ENCODE measurements around the gene METTL5.

Gene METTL5

DNA sequence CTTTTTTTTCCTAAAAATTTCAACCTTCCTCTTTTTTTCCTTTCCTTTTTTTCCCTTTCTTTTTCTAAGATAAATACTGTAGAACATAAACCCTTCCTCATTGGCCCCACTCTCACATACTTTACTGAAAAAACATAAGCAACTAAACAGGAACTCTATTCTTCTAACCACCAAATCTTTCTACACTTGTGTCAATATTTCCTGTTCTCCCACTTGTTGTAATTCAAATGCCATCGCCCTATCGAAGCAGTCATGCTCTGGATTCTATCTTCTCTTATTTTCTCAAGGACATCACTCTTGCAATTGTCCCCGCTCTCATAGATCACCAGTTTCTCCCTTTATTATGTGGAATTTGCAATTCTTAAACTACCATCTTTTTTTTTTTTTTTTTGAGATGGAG, 46.3 kb downstream of the METTL5 start:
- no peak for DNase-seq

DNA sequence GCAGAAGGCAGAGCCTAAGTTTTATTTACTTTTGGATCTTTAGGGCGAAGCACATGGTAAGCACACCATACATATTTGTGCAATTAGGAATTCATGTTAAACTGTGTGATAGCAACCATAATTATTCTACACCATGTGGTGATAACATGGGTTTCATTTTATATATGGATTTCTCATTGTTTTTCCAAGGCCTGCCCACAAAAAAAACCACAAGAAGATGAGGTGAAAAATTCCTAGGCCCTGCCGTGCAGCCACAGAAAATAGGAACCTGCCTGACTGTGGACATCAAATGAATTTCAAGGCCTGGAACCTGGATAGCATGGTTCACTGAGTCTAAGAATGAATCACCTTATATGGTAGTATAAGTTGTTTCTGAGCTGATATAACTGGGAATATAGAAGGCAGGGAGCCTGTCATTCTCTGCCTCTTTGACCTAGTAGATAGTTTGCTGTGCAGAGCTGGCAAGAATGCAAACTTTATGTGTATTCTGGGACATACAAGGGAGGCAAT, 48.4 kb downstream of the METTL5 start:
- no peak for DNase-seq

DNA sequence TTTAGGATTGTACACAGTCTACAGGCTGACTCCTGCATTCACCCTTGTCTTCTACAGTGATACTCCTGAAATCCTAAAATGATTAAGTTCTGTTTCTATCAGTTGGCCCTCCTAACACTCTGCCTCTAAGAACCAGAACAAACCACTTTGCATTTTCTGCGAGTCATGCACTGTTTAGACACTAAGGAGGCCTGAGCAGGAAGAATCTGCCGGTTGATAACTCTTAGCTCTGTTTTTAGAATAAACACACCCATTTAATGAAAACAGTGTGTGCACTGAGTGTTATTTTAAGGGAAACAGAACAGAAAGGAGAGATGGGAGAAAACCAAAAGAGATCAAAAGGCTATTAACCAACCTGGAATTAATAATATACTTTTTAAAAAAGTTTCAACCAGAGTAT, 48.9 kb downstream of the METTL5 start:
- no peak for DNase-seq

DNA sequence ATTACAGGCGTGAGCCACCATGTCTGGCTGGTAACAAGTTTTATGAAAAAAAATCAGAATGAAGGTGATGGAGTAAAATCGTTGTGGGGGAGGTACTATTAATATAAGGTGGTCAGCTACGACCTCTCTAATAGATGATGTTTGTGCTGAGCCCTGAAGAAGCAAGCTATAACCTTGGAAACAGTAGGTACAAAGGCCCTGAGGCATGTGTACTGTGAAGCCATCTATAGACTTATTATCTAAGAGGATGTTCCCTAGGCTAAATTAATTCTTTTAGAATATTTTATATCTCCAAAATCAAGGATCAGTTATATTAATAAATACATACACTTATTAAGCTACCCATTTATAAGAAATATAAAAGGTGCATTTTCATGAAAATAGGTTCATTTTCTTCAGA, 49.4 kb downstream of the METTL5 start:
- no peak for DNase-seq

DNA sequence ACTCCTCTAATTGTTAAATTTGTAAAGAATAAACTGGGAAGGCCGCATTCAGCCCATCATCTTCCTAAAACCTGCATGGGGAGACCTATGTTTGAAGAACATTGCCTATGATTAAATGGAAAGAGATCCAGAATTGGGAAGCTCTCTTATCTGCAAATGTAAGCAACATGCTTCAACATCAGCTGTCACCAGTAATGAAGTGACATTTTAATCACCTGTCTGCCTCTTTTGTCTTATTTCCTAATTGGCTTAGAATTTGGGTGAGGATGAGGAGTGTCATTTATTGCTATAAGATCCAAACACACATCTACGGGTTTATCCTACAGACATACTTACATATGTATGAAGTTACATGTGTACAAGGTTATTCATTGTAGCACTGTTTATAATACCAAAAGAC, 52.1 kb downstream of the METTL5 start:
- no peak for DNase-seq

DNA sequence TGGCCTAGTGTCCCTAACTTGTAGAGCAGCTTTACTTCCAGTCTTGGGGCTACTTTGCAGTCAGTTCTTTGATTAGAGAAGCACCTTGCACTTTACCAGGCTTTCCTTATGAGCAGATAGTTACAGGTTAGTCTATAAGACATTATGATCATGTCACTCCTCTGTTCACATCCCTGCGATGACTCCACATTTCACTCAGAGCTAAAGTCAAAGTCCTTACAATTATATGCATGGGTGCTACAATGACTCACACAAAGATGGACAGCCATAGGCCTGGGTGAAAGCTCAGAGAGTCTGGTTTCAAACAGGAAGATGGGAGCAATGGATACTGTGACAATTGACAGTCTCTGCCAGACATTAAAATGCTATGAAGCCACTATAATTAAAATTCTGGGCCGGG, 53.1 kb downstream of the METTL5 start:
- DNase-seq = no peak

DNA sequence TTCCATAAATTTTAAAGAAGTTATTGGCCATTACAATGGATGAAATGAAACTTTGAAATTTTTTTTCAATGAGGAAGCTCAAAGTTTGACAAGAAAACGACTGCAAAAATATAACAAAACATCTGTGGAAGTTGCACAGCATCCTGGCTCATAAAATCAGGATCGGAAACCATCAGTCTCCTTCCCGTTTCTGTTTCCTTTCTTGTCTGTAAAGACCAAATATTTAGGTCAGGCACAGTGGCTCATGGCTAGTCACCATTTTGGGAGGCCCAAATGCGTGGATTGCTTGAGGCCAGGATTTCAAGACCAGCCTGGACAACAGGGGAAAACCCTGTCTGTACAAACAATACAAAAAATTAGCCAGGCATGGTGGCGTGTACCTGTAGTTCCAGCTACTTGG, 53.7 kb downstream of the METTL5 start:
- DNase-seq = no peak

DNA sequence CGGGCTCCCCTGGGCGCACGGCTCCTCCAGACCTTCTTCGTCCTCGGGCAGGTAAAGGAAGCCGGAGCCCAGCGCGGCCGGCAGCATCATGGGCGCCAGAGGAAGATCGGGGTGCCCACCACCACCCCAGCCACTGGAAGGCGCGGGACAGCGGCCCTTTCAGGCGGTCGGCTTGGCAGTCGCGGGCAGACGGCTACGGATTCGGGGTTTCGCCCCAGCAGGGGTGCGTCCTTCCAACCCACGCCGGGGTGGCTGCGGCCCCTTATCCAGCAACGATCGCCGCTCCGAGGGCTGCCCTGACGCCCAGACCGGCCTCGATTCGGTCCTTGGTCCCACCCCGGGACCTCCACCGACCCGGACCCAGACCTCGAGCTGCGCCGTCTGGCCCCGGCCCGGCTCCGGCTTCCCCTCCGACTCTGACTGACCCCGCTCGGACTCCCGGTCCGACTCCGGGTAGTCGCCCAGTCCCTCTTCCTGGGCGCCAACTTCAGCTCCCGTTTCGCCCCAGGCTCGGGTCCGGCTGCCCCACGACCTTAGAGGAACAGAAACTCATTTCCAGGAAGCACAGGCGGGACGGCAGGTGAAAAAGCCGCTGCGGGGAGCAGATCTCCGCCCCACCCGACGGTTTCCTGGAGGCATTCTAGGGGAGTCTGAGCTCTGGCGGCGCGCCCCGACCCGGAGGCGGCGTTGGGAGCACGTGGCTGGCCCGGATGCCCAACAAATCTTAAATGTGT, 56.3 kb downstream of the METTL5 start:
- peak; percentile 43 for DNase-seq

DNA sequence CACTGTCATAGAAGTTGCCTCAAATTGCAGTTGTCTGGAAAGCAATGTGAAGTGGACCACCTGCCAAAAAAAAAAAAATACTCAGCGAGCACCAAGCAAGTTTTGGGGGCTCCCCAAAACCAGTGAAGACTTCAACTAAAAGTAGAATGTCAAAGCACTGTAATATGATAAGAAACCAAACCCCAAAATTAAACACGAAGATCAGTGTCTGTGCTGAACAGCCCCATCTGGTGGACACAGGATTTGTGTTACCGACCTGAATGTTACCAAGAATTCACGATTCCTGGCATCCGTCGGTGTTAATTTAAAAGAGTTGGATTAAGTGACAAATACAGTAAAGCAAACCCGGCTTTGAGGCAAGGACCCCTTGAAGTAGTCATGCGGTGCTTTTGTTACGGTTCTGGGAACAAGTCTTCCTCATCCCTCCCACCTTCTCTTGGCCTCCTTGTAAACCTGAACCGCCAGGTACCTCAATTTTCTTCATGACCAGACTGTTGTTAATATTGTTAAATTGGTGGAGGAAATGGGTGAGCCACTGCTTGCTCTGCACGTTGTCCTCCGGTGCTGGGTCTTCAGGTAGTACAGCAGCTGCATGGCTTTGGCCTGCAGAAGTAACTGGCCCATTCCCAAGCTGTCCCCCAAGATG, 57.3 kb downstream of the METTL5 start:
- peak; percentile 74 for DNase-seq

DNA sequence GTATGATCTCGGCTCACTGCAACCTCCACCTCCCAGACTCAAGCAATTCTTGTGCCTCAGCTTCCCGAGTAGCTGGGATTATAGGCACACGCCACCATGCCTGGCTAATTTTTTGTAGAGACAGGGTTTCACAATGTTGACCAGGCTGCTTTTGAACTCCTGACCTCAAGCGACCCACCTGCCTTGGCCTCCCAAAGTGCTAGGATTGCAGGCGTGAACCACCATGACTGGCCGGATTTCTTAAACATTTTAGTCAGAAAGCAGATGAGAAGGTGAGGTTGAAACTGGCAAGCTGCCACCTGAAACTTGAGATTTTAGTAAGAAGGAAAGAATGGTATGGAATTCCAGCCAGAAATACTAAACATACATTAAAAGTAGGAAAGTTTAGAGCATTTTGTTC, 59.2 kb downstream of the METTL5 start:
- no peak for DNase-seq

DNA sequence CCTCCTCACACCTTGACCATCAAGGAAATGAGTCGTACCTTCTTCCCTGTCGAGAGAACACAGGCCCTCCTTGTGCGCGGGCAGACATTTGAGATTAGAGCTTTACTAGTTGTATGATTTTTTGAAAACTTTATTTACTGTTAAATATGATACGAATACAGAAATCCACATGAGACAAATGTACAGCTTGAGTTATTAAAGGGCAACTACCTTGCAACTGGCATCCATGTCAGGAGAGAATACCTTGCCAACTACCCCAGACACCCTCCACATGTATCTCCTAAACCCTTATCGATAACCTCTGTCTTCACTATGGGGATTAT, 62.8 kb downstream of the METTL5 start:
- DNase-seq = no peak
